ENCODE results near the gene PDC.
"Not testable (repeated sequence)": the region's sequence is repeated elsewhere in the genome, so short reads cannot be mapped to it uniquely, and the experiment has no call there.

PDC gene

GRCh38 chr1:186482661-186483255 lies 21.8 kb upstream of the PDC start:
- Mint-ChIP-seq H3K4me3 (no peak overlapping the region), H3K27ac (no peak overlapping the region), H3K9me3 (ENCODE audit: low read depth) (no peaks in the 10 kb centered on the region), H3K36me3 (no peaks in the 10 kb centered on the region), H3K27me3 (peaks cover 2% of the 10 kb centered on the region), H3K4me1 (ENCODE audit: low read depth) (no peaks in the 10 kb centered on the region)

DNA sequence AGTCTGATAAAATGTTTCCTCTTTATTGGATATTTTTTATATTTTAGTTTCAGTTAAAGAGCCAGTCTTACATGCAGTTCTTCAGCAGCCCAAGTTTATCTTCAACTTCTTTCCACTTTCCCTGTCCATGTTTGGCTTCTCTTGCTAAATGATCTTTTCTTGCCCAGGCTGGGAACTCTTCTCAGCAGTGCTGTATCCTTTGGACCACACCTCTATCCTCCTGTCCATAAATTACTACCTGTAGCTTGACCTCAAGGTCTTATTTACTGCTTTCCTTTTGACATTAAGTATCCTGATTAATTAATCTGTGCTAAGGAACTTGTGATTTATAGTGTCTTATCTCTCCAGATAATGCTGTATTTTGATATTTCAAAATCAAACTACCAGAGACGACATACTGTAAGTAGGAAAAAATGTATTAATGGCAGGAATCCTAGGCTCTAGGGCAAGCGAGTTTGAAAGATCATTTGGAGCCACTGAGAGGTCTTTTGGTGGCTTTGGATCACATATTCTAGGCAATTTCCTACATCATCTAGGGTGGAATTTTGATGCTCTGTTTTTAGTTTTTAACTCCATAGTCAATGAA lies 20.5 kb upstream of the PDC start:
- H3K27ac Mint-ChIP-seq = no peak overlapping the region
- no peaks in the 10 kb centered on the region for H3K36me3 Mint-ChIP-seq
- H3K27me3 Mint-ChIP-seq = peaks cover 2% of the 10 kb centered on the region
- no peak overlapping the region for H3K4me3 Mint-ChIP-seq
- H3K4me1 Mint-ChIP-seq (ENCODE audit: low read depth) = no peaks in the 10 kb centered on the region
- H3K9me3 Mint-ChIP-seq (ENCODE audit: low read depth) = no peaks in the 10 kb centered on the region

DNA sequence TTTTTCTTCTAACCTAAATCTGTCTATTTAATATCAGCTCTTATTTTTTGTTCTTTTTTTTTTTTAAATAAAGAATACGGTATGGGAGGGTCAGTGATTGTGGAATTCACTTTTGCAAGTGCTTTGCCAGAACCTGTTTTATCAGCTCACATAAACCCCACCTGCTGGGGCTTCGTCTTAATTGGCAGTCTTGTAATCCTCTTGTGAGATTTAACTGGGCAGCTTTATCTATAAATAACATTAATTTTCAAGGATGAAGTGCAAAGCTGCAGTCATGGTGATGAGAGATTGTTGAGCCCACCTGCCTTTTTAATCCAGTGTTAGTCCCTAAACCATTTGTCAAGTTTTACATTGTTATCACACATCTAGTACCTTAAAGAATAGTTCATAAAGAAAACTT lies 18.2 kb upstream of the PDC start:
- Mint-ChIP-seq H3K4me1 (ENCODE audit: low read depth) (no peaks in the 10 kb centered on the region), H3K27me3 (peaks cover 2% of the 10 kb centered on the region), H3K27ac (no peak overlapping the region), H3K36me3 (no peaks in the 10 kb centered on the region), H3K9me3 (ENCODE audit: low read depth) (no peaks in the 10 kb centered on the region), H3K4me3 (no peak overlapping the region)

GRCh38 chr1:186476264-186477040 lies 15.5 kb upstream of the PDC start:
- Mint-ChIP-seq H3K4me1 (ENCODE audit: low read depth) (no peaks in the 10 kb centered on the region), H3K27me3 (no peaks in the 10 kb centered on the region), H3K27ac (no peak overlapping the region), H3K9me3 (ENCODE audit: low read depth) (no peaks in the 10 kb centered on the region), H3K36me3 (no peaks in the 10 kb centered on the region), H3K4me3 (no peak overlapping the region)

GRCh38 chr1:186474208-186474607 lies 13.3 kb upstream of the PDC start:
- Mint-ChIP-seq H3K27ac (no peak overlapping the region), H3K4me1 (ENCODE audit: low read depth) (no peaks in the 10 kb centered on the region), H3K36me3 (no peaks in the 10 kb centered on the region), H3K4me3 (no peak overlapping the region), H3K27me3 (no peaks in the 10 kb centered on the region), H3K9me3 (ENCODE audit: low read depth) (no peaks in the 10 kb centered on the region)

GRCh38 chr1:186473047-186473446 lies 12.1 kb upstream of the PDC start:
- Mint-ChIP-seq H3K4me1 (ENCODE audit: low read depth) (no peaks in the 10 kb centered on the region), H3K36me3 (no peaks in the 10 kb centered on the region), H3K9me3 (ENCODE audit: low read depth) (no peaks in the 10 kb centered on the region), H3K4me3 (no peak overlapping the region), H3K27ac (no peak overlapping the region), H3K27me3 (no peaks in the 10 kb centered on the region)

DNA sequence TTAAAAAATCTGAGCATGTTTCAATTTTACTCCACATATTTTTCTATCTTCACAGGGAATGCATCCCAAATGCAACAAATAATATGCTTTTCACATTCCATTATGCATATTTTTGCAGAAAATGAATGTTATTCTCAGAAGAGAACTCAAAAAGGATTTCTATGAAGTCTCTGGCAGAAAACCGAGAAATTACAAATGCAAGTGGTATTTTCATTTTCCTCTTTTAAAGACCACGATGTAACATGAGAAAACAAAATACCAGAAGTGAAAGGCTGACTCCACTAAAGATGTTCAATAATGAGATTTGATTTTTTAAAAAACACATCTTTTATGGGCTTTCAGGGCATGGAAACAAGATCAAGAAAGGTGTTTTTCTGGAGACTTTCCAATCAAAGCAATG lies 5.0 kb upstream of the PDC start:
- Mint-ChIP-seq H3K27me3 (peaks cover 7% of the 10 kb centered on the region), H3K4me3 (no peak overlapping the region), H3K27ac (no peak overlapping the region), H3K4me1 (ENCODE audit: low read depth) (no peaks in the 10 kb centered on the region), H3K36me3 (peaks cover 5% of the 10 kb centered on the region), H3K9me3 (ENCODE audit: low read depth) (no peaks in the 10 kb centered on the region)

DNA sequence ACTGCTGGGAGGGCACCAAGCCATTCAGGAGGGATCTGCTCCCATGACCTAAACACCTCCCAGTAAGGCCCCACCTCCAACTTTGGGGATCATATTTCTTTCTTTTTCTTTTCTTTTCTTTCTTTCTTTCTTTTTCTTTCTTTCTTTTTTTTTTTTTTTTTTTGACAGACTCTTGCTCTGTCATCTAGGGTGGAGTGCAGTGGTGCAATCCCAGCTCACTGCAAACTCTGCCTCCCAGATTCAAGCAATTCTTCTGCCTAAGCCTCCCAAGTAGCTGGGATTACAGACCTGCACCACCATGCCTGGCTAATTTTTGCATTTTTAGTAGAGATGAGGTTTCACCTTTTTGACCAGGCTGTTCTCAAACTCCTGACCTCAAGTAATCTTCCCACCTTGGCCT lies 4.6 kb upstream of the PDC start:
- H3K27me3 Mint-ChIP-seq; H3K4me1 Mint-ChIP-seq (ENCODE audit: low read depth); H3K36me3 Mint-ChIP-seq; H3K27ac Mint-ChIP-seq; H3K4me3 Mint-ChIP-seq; H3K9me3 Mint-ChIP-seq (ENCODE audit: low read depth): not testable (repeated sequence)

- H3K9me3 Mint-ChIP-seq (ENCODE audit: low read depth) = no peaks in the 10 kb centered on the region
Measured at GRCh38 chr1:186463926-186464325, 3.0 kb upstream of the PDC start.

GRCh38 chr1:186463511-186463910 lies 2.6 kb upstream of the PDC start:
- no peak overlapping the region for H3K27ac Mint-ChIP-seq
- peaks cover 5% of the 10 kb centered on the region for H3K36me3 Mint-ChIP-seq
- no peaks in the 10 kb centered on the region for H3K4me1 Mint-ChIP-seq (ENCODE audit: low read depth)
- H3K27me3 Mint-ChIP-seq = peaks cover 7% of the 10 kb centered on the region
- H3K9me3 Mint-ChIP-seq (ENCODE audit: low read depth) = no peaks in the 10 kb centered on the region
- H3K4me3 Mint-ChIP-seq = no peak overlapping the region

More at GRCh38 chr1:186463926-186464325, 3.0 kb upstream of the PDC start:
- Mint-ChIP-seq H3K4me3 (no peak overlapping the region), H3K27ac (no peak overlapping the region), H3K36me3 (peaks cover 5% of the 10 kb centered on the region), H3K27me3 (peaks cover 7% of the 10 kb centered on the region), H3K4me1 (ENCODE audit: low read depth) (no peaks in the 10 kb centered on the region)

DNA sequence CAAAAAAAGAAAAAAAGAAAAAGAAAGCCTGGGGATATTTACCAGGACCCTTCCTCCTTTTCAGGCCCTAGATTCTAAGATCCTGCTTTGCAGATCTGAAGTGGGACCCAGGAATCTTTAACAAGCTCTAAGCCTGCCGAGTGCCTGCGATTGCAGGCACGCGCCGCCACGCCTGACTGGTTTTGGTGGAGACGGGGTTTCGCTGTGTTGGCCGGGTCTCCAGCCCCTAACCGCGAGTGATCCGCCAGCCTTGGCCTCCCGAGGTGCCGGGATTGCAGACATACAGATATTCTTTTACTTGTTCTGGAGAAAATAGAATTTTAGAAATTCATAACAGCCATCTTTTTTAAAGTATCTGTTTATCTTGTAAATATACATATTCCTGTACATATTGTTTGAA lies 1.8 kb downstream of the PDC start:
- not testable (repeated sequence) for H3K36me3 Mint-ChIP-seq; H3K9me3 Mint-ChIP-seq (ENCODE audit: low read depth); H3K27ac Mint-ChIP-seq; H3K4me1 Mint-ChIP-seq (ENCODE audit: low read depth); H3K27me3 Mint-ChIP-seq; H3K4me3 Mint-ChIP-seq

DNA sequence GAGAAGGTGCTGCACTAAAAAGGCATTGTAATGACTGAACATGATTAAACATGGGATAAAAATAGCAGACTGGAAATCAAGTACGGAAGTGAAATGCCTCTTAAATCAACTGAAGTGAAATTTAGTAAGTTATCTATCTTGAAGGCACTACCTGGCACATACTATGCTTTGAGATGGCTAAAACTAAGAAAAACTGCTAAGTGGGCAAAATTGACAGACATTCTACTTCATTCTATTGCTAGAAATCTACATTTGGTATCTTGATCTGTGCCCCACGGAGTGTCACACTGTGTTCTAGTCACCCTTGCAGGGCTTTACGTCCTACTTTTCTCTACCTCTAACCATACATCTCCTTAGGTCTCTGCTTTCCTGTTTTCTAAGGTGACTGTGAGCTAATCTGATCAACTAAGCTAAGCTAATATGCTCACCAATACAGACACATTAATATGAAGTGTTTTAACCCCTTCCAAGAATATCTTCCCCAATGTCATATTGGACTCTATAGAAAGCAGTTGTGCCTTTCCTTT lies 4.1 kb downstream of the PDC start:
- H3K27me3 Mint-ChIP-seq = no peaks in the 10 kb centered on the region
- H3K36me3 Mint-ChIP-seq = peaks cover 3% of the 10 kb centered on the region
- H3K27ac Mint-ChIP-seq = no peak overlapping the region
- no peaks in the 10 kb centered on the region for H3K9me3 Mint-ChIP-seq (ENCODE audit: low read depth)
- no peaks in the 10 kb centered on the region for H3K4me1 Mint-ChIP-seq (ENCODE audit: low read depth)
- H3K4me3 Mint-ChIP-seq = no peak overlapping the region

DNA sequence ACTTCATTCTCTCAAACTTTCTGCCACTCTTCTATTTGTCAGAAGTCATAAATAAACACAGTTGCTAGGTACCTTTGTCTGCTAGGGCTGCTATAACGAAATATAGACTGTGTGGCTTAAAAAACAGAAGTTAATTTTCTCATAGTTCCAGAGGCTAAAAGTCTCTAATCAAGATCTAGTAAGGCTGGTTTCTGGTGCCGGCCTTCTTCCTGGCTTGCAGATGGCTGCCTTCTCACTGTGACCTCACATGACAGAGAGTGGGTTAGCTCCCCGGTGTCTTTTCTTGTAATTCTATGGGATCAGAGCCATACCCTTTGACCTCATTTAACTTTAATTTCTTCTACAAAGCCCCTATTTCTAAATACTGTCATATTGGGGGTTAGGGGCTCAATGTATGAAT lies 5.9 kb downstream of the PDC start:
- H3K36me3 Mint-ChIP-seq = no peaks in the 10 kb centered on the region
- no peaks in the 10 kb centered on the region for H3K9me3 Mint-ChIP-seq (ENCODE audit: low read depth)
- no peaks in the 10 kb centered on the region for H3K4me1 Mint-ChIP-seq (ENCODE audit: low read depth)
- no peaks in the 10 kb centered on the region for H3K27me3 Mint-ChIP-seq
- no peak overlapping the region for H3K27ac Mint-ChIP-seq
- H3K4me3 Mint-ChIP-seq = no peak overlapping the region

- Mint-ChIP-seq H3K36me3 (no peaks in the 10 kb centered on the region), H3K9me3 (ENCODE audit: low read depth) (no peaks in the 10 kb centered on the region), H3K27ac (no peak overlapping the region), H3K4me1 (ENCODE audit: low read depth) (peaks cover 6% of the 10 kb centered on the region), H3K4me3 (no peak overlapping the region), H3K27me3 (no peaks in the 10 kb centered on the region)
Measured at GRCh38 chr1:186446152-186446551, 14.8 kb downstream of the PDC start.

DNA sequence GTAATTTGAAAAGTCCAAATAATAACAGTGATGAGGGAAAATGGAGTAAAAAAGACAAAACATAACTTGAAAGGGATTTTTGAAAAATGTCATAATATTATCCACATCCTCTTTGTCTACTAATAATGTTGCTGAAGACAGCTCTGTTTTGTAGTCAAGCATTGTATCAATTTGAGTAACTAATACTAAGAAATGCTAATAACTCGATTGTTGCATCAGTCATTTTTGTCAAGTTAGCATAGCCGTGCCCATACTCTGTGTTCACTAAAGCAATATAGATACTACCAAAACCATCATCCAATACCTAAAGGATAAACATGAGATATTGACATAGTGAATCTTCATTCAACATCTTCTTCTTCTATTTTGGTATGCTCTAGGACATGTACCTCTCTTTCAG lies 17.3 kb downstream of the PDC start:
- H3K36me3 Mint-ChIP-seq = peaks cover 3% of the 10 kb centered on the region
- no peak overlapping the region for H3K4me3 Mint-ChIP-seq
- peaks cover 6% of the 10 kb centered on the region for H3K4me1 Mint-ChIP-seq (ENCODE audit: low read depth)
- peak overlapping the region; percentile 9 for H3K27ac Mint-ChIP-seq
- H3K27me3 Mint-ChIP-seq = no peaks in the 10 kb centered on the region
- no peaks in the 10 kb centered on the region for H3K9me3 Mint-ChIP-seq (ENCODE audit: low read depth)
